ENCODE results near the gene NOS3. TPM values are rescaled to one million over a fixed set of nuclear protein-coding genes. Genes with fewer than 3 reads are reported as not detected.

Gene NOS3
- total RNA-seq: 1.0 and 3.1 TPM in 2 replicates

DNA sequence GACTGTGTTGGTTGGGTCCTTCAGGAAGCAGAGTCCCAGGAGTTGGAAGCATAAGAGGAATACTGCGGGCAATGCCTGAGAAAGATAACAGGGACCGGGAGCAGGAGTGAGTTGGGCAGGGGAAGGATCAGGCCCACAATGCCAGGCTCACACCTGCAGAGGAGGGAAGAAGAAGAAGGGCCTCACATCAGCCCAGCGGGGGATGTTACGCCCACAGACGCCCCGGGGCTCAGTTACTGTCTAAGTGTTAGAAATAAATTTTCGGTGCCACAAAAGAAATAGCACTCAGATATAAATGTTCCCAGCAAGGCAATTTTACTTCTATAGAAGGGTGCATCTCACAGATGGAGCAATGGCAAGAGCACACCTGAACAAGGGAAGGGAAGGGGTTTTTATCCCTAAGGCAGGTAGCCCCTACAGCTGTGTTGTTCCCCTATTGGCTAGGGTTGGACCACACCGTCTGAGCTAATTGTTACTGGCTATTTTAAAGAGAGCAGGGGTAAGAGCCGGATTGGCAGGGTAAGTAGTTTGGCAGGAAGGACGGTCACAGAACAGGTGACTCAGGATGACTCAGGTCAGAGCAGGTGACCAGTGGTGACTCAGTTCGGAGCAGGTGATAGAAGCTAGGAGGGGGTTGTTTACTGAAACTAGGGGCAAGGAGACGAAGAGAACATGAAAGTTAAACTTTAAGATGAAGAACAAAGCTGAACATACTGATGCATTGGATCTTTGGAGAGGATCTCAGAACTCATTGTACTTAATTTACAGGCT is at the start of gene NOS3:
Gene NOS3, plus strand, starts transcription at position 602 of the 771 bp plus-strand sequence. CDS start 2,787 bp downstream, outside the sequence.
- H3K36me3 ChIP-seq (ENCODE audit: control insufficient read depth, insufficient read depth, low read length): no peaks in the 10 kb centered on the region
- H3K4me3 ChIP-seq (ENCODE audit: low read depth, low read length): no peak within 1 kb of the TSS
- H3K27me3 ChIP-seq (ENCODE audit: control insufficient read depth, insufficient read depth, low read length): peaks cover 24% of the 10 kb centered on the region
- DNase-seq (ENCODE audit: low read depth): no peak
- TF ChIP-seq, protein P1, sequence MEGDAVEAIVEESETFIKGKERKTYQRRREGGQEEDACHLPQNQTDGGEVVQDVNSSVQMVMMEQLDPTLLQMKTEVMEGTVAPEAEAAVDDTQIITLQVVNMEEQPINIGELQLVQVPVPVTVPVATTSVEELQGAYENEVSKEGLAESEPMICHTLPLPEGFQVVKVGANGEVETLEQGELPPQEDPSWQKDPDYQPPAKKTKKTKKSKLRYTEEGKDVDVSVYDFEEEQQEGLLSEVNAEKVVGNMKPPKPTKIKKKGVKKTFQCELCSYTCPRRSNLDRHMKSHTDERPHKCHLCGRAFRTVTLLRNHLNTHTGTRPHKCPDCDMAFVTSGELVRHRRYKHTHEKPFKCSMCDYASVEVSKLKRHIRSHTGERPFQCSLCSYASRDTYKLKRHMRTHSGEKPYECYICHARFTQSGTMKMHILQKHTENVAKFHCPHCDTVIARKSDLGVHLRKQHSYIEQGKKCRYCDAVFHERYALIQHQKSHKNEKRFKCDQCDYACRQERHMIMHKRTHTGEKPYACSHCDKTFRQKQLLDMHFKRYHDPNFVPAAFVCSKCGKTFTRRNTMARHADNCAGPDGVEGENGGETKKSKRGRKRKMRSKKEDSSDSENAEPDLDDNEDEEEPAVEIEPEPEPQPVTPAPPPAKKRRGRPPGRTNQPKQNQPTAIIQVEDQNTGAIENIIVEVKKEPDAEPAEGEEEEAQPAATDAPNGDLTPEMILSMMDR (IDR thresholded peaks at IDR 0.05; ENCODE audit: insufficient read depth, low read length, poor library complexity, severe bottlenecking): no peak

DNA sequence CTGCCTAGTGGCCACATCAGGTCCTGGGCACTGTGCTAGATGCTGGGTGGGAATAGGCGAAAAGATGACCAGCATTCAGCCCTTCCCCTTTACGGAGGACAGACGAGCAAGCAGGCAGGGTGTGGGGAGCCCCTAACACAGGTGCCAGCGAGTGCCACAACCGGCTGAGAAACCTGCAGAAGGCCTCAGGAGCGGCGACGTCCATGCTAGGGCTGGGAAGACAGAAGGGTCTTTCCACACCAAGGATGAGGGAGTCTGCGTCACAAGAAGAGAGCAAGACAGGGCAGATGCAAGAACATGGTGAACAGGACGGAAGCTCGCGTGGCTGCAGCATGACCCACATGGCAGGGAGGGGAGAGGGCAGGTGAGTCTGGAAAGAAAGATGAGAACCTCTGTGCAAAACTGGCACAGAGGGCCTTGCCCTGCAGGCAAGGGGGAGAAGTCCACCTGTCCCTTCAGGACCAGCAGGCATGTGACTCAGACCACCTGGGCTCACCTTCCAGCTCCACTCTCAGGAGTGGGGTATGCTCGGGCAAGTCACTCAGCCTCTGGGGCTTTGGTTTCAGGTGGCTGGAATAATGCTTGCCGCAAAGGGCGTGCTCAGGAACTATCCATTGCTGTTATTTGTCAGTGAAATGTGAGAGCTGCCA is 49.3 kb upstream of the NOS3 start:
- Histone ChIP-seq H3K36me3 (ENCODE audit: control insufficient read depth, insufficient read depth, low read length) (no peaks in the 10 kb centered on the region), H3K27me3 (ENCODE audit: control insufficient read depth, insufficient read depth, low read length) (peaks cover 16% of the 10 kb centered on the region), H3K4me3 (ENCODE audit: low read depth, low read length) (no peak overlapping the region)
- no peak for DNase-seq (ENCODE audit: low read depth)
- TF ChIP-seq, protein P1 (IDR thresholded peaks at IDR 0.05; ENCODE audit: insufficient read depth, low read length, poor library complexity, severe bottlenecking): no peak

DNA sequence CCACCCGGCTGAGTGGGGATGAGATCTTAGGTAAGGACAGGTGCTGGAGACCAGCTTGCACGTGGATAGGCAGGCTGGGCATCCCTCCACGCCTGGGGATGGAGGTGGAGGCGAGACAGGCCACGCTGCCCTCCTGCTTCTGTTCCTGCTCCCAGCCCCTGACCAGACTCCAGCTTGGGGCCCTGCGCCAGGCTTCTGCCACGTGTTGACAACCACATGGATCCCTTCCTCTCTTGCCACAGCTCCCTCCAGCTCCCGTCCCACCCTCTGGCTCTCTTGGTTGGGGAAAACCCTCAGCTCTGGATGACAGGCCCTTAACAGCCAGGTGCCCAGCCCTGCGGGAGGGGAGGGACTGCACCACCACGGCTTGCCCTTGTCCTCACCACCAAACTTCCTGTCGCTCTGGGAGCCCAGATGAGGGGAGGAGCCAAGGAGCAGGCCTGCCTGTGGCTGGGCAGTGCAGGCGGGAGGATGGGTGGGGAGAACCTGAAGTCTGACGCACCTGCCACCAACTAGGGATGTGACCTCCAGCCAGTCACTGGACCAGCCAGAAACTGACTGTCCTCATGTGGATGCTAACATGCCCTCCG is 48.7 kb upstream of the NOS3 start:
- TF ChIP-seq, protein P1 (IDR thresholded peaks at IDR 0.05; ENCODE audit: insufficient read depth, low read length, poor library complexity, severe bottlenecking): no peak
- DNase-seq (ENCODE audit: low read depth): no peak
- Histone ChIP-seq H3K27me3 (ENCODE audit: control insufficient read depth, insufficient read depth, low read length) (peaks cover 22% of the 10 kb centered on the region), H3K36me3 (ENCODE audit: control insufficient read depth, insufficient read depth, low read length) (no peaks in the 10 kb centered on the region), H3K4me3 (ENCODE audit: low read depth, low read length) (no peak overlapping the region)

DNA sequence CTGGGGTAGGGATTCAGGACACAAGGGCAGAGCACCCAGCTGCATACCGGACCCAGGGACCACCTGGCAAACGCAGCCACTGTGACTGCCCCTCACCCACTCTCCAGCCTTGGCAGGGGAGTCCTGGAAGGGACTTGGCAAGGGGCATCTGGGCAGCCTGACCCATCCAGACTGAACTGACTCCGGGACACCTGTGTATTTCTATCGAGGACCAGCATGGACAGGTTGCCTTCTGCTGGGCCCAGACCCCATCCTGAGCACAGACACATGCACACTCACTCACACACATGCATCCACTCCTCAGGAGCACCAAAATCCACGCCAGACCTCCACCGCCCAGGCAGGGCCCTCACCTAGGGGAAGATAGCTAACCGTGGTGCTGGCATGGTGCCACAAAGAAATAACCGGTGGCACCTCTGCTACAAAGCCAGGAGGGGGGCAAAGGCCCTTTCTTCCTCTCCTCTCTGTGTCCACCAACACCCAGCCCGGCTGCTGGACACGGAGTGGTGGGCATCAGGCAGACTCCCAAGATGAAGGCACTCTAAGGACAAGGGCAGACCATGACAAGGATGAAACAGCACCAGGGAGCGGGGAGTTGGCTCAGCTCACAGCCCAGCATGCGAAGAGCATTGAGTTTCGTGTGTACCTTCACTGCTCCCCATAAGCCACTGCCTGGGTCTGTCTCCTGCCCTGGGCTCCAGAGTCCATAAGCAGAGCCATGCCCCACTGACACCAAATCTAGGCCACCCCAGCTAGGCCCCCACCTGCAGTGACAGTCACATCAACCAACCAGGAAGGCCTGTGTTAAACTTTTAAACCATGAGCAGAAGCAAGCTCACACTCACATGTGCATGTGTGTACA is 48.0 kb upstream of the NOS3 start:
- TF ChIP-seq, protein P1 (IDR thresholded peaks at IDR 0.05; ENCODE audit: insufficient read depth, low read length, poor library complexity, severe bottlenecking): no peak
- no peak for DNase-seq (ENCODE audit: low read depth)
- Histone ChIP-seq H3K27me3 (ENCODE audit: control insufficient read depth, insufficient read depth, low read length) (peaks cover 29% of the 10 kb centered on the region), H3K4me3 (ENCODE audit: low read depth, low read length) (no peak overlapping the region), H3K36me3 (ENCODE audit: control insufficient read depth, insufficient read depth, low read length) (no peaks in the 10 kb centered on the region)

DNA sequence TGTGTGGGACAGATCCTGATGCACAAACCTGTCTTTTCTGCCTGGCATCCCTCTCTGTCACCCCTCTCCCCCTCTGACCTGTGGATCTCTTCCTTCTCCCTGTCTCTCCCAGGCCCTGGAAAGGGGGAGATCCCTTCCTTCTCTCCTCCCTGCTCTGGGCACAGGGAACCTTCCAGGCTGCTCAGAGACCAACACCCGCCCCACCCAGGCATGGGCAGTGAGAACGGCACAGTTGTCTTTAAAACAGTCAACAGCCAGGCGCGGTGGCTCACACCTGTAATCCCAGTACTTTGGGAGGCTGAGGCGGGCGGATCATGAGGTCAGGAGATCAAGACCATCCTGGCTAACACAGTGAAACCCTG is 47.4 kb upstream of the NOS3 start:
- TF ChIP-seq, protein P1 (IDR thresholded peaks at IDR 0.05; ENCODE audit: insufficient read depth, low read length, poor library complexity, severe bottlenecking): no peak
- H3K36me3 ChIP-seq (ENCODE audit: control insufficient read depth, insufficient read depth, low read length): no peaks in the 10 kb centered on the region
- no peak for DNase-seq (ENCODE audit: low read depth)
- peaks cover 34% of the 10 kb centered on the region for H3K27me3 ChIP-seq (ENCODE audit: control insufficient read depth, insufficient read depth, low read length)
- no peak overlapping the region for H3K4me3 ChIP-seq (ENCODE audit: low read depth, low read length)

Measured in kidney epithelial cell (primary cell).